Stimulated activated CD4-positive, alpha-beta T cell treated with anti-CD3 and anti-CD28 coated beads, Interleukin-1b, Interleukin-23, amount 100 ng/mL, for 24 hours (primary cell): ENCODE results near the gene ZNF416.
A peak's percentile ranks its signal among the peaks of the same experiment; 100 is the strongest.

Source experiments
- DNase-seq, 4 experiments: peaks; one replicate each; pipeline ENCODE4 v3.0.0-alpha.2; 2020; ENCODE audit warnings: low read depth in 4 of 4, low spot score in 1 of 4

Gene ZNF416

DNA sequence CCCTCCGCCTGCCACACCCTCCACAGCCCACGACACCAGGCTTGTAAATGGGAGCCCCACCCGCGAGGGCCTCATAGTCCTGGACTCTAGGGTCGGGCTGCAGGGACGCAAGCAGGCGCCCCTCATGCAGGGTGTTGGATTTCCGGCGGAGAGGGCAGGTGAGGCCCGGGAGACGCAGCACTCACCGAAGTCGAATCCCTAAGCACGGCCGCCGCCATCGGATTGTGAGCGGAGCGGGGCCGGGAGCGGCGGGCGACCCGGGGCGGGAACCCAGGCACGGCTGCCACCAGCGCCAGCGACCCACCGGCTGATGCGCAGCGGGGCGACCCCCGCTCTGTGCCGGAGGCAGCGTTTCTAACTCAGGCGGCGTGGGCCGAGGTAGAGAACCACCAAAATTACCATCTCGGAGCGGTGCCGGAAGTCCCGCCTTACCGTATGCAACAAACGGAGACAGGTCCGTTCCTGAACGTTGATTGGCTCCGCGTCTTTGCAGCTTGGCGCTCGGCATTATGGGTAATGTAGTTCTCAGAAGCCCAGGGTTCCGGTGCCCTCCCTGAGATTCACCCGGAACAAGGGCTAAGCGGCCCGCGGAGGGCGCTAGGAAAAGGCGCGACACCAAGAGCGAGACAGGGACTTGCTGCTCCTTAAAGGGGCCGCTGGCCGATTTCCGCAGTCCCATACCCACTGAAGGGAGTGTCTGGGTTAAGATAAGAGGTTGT, at the start of gene ZNF416:
Gene ZNF416 (minus strand): TSS at position 425 of the 719 bp plus-strand sequence. CDS start 207 bp downstream, at position 218.
- peak; percentile 76 to 92 (median 88) for DNase-seq

DNA sequence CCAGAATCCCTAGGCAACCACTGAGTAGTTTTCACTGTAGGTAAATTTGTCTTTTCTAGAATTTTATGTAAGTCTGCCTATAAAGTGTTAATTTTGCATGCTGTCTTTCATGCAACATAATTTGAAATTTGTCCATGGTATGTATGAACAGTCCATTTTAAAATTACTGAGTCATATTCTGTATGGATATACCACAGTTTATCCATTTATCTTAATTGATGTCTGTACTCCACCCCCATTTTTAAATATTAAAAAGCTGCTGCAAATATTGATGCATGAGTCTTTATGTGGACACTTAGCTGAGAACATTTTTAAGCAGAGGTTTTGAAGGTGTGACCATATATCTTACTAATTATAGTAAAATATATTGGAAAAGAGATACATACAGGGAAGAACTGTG, 44.4 kb upstream of the ZNF416 start:
- no peak for DNase-seq

DNA sequence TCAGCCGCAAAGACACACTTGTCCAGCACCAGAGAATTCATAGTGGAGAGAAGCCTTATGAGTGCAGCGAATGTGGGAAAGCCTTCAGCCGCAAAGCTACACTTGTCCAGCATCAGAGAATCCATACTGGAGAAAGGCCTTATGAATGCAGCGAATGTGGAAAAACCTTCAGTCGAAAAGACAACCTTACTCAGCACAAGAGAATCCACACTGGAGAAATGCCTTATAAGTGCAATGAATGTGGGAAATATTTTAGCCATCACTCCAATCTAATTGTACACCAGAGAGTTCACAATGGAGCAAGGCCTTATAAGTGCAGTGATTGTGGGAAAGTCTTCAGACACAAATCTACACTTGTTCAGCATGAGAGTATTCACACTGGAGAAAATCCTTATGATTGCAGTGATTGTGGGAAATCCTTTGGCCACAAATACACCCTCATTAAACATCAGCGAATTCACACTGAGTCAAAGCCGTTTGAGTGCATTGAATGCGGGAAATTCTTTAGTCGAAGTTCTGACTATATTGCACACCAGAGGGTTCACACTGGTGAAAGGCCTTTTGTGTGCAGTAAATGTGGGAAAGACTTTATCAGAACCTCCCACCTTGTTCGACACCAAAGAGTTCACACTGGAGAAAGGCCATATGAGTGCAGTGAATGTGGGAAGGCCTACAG, 42.1 kb upstream of the ZNF416 start:
- no peak for DNase-seq

DNA sequence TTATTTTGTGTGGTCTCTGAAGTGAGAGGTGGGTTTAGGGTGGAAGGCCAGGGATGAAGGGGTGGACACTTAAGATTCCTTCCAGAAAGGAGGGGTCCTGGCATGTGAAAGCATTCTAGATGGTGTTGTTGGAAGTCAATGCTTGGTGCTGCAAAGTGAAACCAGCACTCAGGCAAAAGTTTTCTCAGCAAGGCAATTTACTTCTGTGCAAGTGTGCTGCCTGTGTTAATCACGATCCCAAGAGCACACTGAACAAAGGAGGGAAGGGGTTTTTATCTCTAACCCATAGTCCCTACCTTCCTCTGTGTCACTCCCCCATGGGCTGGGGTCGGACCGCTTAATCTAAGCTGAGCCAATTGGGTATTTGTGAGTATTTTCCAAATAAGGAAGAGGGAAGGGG, 36.6 kb upstream of the ZNF416 start:
- no peak for DNase-seq

DNA sequence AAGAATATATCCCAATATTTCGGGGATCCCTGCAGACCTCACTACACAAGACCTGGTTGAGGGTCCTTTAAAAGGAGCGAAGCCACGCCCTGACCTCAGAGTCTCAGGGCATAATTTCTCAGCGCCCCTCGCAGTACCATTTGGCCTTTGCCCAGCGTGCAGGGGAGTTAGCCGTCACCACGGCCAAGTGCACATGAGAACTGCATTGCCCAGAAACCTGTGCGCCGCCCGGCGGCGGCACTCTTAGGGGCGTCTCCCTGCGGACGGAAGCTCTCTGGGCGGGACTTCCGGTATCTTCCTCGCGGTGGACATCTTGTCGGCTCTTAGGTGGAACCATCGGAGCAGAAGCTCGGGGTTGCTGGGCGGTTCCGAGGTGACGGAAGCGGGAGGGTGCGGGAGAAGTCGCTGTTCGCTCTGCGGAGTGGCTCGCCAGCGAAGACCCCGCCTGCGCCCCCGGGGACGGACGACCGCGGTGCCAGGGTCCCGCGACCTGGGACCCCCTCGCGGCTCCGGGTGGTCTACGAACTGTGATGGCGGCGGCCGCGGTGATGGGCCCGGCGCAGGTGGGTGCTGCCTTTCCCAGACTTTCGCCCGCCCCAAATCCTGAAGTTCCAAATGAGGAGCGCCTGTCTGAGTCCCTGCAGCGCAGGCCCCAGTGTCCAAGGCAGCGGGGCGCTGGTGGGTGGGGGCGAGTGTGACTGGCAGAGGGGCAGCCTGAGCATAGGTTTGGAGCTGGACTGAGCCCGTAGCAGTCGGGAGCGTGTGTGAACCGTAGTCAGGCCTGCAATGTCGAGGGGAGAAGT, 35.4 kb upstream of the ZNF416 start, which contains the start of gene ZNF134:
Gene ZNF134 (plus strand): TSS at position 302 of the 803 bp plus-strand sequence. CDS start 5,227 bp downstream, outside the sequence.
- DNase-seq, result peak; percentile 78 to 82 (median 80)

DNA sequence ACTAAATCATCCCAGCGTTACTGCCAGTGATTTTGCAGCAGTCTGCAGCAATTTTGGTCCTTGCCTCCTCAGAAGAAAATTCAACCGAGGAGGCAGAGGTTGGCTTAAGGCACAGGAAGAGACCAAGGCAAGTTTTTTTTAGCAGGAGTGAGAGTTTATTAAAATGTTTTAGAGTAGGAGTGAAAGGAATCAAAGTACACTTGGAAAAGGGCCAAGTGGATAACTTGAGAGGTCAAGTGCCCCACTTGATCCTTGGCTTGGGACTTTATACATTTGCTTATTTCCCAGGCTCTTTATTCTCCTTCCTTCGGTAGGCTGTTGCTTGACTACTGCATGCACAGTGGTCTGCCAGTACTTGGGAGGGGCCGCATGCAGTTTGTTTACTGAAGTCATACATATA, 32.4 kb upstream of the ZNF416 start:
- no peak for DNase-seq

DNA sequence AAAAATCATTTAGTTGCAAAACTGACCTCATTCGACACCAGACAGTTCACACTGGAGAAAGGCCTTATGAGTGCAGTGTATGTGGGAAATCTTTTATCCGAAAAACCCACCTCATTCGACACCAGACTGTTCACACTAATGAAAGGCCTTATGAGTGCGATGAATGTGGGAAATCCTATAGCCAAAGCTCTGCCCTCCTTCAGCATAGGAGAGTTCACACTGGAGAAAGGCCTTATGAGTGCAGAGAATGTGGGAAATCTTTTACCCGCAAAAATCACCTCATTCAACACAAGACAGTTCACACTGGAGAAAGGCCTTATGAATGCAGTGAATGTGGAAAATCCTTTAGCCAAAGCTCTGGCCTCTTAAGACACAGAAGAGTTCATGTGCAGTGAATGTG, 28.2 kb upstream of the ZNF416 start:
- DNase-seq, result no peak

DNA sequence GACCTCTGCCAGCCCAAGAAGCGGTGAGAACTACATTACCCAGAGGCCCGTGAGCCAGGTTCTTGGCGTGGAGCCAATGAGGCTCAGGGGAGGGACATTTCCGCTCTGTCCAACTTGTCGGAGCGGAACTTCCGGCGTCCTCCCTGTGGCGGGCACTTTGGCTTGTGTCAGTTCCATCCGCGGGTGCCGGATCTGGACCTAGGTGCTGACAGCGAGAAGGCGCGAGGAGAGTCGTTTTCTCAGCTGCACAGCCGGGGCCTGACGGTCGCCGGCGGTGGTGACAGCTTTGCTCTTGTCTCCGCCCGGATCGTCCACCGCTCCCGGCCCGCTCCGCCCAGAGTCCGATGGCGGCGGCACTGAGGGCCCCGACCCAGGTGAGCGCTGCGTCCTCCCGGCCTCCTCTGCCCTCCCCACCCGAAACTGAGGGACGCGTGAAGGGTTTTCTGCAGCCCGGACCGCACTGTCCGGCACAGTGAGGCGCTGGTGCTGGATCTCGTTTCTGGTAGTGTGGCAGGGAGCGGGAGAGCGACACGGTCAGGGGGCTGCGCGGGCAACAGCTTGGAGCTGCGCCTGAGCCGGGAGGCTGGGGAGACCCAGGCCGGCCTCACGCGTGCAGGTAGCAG, 21.2 kb upstream of the ZNF416 start, which contains the start of gene ZNF530:
Gene ZNF530 (plus strand): TSS at position 125 of the 623 bp plus-strand sequence. CDS start 4,461 bp downstream, outside the sequence.
- peak; percentile 81 to 86 (median 84) for DNase-seq

DNA sequence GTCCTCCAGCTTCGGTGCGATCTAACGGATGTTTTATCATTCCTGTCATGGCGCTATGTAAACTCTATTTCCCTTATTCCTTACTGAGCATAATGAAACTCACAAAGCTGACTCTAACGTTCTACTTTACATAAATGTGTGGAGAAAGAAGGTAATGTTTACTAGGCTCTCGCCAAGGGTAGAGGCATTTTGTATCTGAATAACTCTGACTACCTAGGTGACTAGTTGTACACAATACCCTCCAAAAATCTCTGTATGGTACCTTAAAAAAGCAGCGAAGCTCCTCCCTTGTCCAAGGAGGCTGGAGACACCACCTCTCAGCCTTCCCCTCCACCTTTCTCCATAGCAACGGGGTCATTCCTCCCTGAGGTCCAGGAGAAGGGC, 20.7 kb upstream of the ZNF416 start:
- DNase-seq, result no peak

DNA sequence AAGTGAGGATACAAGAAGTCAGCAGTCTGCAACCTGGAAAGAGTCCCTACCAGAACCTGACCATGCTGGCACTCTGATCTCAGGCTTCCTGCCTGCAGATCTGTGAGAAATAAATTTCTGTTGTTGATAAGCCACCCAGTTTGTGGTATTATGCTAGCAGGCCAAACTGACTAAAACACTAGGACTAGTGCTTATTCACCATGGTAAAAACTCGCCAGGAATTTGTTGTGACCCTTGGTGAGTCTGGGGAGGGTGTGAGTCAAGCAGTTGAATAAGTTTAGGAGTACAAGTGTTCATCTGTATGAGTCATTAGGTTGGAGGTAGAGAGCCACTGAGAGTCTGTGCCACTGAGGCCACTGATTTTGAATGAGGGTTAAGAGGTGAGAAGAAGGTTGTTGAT, 8.8 kb upstream of the ZNF416 start:
- no peak for DNase-seq

DNA sequence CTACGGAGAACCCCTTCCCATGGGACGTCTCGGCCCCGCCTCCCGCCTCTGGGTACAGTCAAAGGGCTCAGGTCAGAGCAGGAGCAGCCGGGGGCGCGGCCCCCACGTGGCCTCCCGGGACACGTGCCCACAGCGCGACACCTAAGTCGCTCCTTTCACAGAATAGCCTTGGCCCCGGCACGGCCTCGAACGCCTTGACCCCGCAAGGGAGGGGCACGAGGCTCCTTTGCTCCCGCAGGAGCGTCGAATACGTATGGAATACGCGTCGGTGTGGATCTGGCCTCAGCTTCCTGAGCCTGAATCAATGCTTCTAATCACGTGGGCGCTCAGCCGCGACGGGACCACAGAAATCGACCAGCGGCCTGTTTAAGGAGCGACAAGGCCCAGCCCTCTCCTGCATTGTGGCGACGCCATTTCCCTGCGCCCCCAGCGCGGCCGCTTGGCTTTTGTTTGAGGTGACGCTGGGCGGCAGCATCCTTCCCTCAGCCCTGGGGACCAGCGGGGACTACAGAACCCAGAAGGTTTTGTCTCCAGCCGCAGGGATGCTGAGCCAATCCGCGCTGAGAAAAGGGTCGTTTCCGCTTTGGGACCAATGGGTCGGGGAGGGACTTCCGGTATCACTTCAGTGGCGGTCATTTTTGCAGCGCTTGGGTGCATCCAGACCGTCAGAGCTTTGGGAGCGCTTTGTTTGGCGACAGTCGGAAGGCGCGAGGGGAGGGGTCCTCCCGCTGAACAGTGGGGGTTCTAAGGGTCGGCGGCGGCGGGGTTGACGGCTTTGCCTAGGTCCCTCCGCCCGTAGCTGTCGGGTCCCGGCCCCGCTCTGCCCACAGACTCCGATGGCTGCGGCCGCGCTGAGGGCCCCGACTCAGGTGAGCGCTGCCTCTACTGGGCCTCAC, 5.1 kb upstream of the ZNF416 start, which contains the start of gene ZIK1:
Gene ZIK1 (plus strand): TSS at position 625 of the 896 bp plus-strand sequence. CDS start 212 bp downstream, at position 837.
- peak; percentile 59 to 77 (median 72) for DNase-seq

DNA sequence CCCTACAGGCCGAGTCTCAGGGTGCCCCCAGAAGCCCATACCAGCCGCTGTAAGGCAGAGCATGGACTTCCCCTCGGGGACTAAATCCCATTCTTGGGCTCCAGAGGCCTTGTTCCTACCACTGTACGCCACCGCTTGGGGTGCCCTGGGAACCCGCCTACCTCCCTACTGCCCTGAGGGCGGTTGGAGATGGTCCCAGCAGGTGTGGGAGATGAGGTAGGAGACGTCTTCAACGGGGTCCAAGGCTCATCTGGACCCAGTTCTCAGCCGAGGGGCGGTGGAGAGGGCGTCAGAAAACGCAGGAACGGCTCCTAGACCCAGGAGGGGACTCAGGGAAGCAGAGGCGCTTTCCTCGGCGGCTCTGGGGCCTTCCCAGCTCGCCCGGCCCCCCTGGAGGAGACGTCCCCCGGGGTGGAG, 4.4 kb upstream of the ZNF416 start:
- no peak for DNase-seq

DNA sequence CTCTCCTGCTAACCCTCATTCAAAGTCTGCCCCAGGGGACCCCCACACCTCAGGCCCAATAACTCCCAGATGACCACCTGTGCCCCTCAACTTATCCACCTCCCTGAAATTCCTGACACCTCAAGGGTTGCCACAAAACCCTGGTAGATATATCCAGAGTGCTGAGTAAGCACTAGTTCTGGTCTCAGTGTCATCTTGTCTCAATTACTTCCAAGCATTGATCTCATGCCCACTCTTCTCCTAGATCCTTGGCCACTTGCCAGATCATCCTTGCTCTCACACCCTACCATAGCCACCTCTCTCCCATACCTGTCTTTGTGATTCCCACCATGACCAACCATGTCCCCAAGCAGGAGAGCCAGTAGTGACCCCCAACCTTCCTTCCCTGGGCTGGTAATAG, 2.0 kb downstream of the ZNF416 start:
- DNase-seq, result no peak

DNA sequence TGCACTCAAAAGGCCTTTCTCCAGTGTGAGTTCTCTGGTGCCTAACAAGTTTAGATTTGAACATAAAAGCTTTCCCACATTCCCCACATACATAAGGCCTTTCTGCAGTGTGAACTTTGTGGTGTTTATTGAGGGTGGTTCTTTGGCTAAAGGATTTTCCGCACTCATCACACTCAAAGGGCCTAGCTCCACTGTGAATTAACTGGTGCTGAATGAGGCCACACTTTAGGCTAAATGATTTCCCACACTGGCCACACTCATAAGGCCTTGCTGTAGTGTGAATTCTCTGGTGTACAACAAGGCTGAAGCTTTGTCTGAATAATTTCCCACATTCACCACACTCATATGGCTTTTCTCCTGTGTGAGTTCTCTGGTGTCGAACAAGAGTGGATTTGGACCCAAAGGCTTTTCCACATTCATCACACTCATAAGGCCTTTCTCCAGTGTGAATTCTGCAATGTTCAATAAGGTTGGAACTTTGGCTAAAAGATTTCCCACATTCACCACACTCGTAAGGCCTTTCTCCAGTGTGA, 6.2 kb downstream of the ZNF416 start:
- no peak for DNase-seq

DNA sequence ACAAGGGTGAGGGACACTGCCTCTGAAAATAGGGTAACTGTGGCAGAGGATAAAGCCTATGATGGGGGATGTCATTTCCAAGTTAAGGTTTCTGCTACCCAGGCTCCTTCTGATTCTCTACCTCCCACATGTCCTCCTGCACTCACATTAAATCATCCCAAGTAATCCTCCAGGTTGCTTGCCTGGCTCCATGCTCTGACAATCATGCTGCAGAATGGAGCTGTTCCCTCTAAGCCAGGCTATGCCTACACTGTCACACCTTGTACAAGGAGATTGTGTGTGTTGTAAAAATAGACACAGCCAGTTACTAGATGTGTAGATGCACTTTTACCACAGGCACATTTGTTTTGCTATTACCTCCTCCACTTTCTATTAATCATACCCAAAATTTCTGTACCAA, 8.0 kb downstream of the ZNF416 start:
- no peak for DNase-seq

DNA sequence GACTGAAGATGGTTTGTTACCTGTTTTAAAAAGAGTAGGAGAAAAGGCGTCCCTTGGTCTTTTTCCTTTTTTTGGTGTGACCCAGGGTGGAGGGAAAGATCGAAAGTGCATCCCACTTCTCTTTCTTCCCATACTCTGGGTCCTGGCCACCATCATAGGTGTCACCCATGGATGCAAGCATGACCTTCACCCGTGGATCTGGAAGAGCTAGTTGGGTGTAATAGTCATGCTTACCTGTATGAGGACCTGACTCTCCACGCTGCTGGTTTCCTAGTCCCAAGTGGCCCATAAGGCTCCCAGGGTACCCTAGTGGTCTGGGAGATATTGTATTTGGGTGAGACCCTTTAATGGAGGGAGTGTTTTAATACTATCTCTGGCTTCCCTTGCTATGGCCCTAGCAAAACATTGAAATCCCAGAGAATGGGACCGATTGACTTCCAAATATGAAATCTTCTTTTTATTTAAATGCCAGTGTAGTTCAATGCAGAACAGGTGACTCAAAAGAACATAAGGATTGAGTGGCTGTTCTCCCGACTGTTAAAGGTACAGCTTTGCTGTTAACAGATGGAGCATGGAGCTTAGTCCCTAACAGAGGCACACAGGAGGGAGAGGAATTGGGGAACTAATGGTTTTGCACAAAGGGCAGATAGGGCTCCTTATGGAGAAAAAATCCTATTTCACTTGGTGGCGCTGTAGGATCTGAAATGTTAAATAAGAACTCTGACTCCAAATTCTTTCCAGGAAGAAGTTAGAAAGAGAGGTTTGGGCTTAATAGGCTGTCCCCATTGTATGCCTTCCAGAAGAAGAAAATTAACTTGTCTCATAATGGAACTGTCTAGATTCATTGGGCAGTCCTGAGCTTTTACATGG, 12.1 kb downstream of the ZNF416 start:
- no peak for DNase-seq

DNA sequence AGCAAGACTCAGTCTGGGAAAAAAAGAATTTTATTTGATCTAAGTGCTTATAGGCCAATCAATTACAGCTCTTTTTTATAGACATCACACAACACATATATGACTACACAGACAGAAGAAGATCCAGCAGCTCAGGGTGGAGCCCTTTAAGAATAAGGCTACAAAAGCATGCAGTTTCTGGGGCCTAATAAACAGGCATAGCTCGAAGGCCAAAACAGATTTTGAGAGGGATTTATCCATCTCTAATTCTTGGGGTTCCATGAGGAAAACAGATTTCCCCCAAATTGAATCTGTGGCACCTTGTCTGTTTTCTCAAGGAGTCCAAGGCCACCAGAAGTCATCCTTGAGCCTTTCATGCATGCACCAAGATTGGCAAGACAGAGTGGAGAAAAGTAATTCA, 15.2 kb downstream of the ZNF416 start:
- DNase-seq, result no peak

DNA sequence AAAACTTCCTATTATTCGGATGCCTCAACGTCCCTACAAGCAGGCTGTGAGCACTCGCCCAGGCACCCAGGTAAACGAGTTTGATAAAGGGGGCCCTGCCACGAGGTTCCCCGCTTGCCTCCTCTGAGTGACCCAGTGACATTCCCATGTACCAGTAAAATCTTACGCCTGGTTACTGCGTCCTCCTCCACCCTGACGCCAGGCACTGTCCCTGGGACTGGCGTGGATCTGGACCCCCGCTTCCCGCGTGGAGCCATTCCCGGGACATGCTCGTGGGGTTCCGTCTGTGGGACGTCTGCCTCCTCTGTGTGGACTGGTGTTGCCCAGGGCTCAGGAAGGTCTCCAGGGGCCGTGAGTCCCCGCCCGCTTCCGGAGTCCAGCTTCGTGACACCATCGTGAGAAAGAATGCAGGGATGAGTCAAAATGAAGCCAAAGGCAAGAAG, 18.6 kb downstream of the ZNF416 start:
- no peak for DNase-seq
